Stimulated activated CD4-positive, alpha-beta T cell treated with anti-CD3 and anti-CD28 coated beads, Interleukin-15, amount 100 ng/mL, for 24 hours (primary cell): Measurements from ENCODE around the gene TSNAX.
A peak's percentile ranks its signal among the peaks of the same experiment; 100 is the strongest.

Experiments
- DNase-seq: peaks from one replicate; pipeline ENCODE4 v3.0.0-alpha.2; 2020

TSNAX gene

GRCh38 chr1:231519166-231519565 lies 9.3 kb upstream of the TSNAX start:
- no peak for DNase-seq

GRCh38 chr1:231522038-231522437 lies 6.4 kb upstream of the TSNAX start:
- no peak for DNase-seq

- no peak for DNase-seq
These were observed 5.4 kb upstream of the TSNAX start for GRCh38 chr1:231522931-231523642.

- no peak for DNase-seq
These were observed 4.7 kb upstream of the TSNAX start for GRCh38 chr1:231523816-231524215.

- DNase-seq: no peak
These were observed 1.9 kb upstream of the TSNAX start for GRCh38 chr1:231526536-231526935.

GRCh38 chr1:231527586-231528171 lies 790 bp upstream of the TSNAX start:
- no peak for DNase-seq

GRCh38 chr1:231533240-231533639 lies 4.8 kb downstream of the TSNAX start:
- no peak for DNase-seq

GRCh38 chr1:231534703-231535159 lies 6.3 kb downstream of the TSNAX start:
- DNase-seq: no peak

GRCh38 chr1:231536099-231536498 lies 7.6 kb downstream of the TSNAX start:
- no peak for DNase-seq

GRCh38 chr1:231540847-231541246 lies 12.4 kb downstream of the TSNAX start:
- DNase-seq: no peak

- no peak for DNase-seq
These were observed 13.4 kb downstream of the TSNAX start for GRCh38 chr1:231541842-231542241.

GRCh38 chr1:231544943-231545592 lies 16.6 kb downstream of the TSNAX start:
- no peak for DNase-seq

GRCh38 chr1:231546693-231547092 lies 18.2 kb downstream of the TSNAX start:
- DNase-seq: no peak

- DNase-seq: no peak
These were observed 21.4 kb downstream of the TSNAX start for GRCh38 chr1:231549733-231550447.

GRCh38 chr1:231550448-231550781 lies 21.9 kb downstream of the TSNAX start:
- DNase-seq: peak; percentile 17

GRCh38 chr1:231553320-231553719 lies 24.9 kb downstream of the TSNAX start:
- no peak for DNase-seq

GRCh38 chr1:231554969-231555368 lies 26.5 kb downstream of the TSNAX start:
- DNase-seq: no peak

- DNase-seq: no peak
These were observed 28.9 kb downstream of the TSNAX start for GRCh38 chr1:231557411-231557810.

GRCh38 chr1:231557898-231558707 lies 29.6 kb downstream of the TSNAX start:
- DNase-seq: no peak

GRCh38 chr1:231558708-231559185 lies 30.3 kb downstream of the TSNAX start:
- no peak for DNase-seq

GRCh38 chr1:231561647-231562383 lies 33.3 kb downstream of the TSNAX start:
- DNase-seq: no peak

GRCh38 chr1:231563247-231563646 lies 34.8 kb downstream of the TSNAX start:
- DNase-seq: no peak
